Measurements from ENCODE around the gene RIMS3. TPM values are rescaled to one million over a fixed set of nuclear protein-coding genes. Genes with fewer than 3 reads are reported as not detected.

RIMS3 gene
- total RNA-seq, 1 donor from 2014 or later: 0.52 TPM

- H3K9me3 ChIP-seq (ENCODE audit: control insufficient read depth in 3 of 3, low read length in 3 of 3): no peaks in the 10 kb centered on the region
- no peaks in the 10 kb centered on the region for H3K36me3 ChIP-seq (ENCODE audit: control insufficient read depth in 3 of 3, insufficient read depth in 3 of 3, low read length in 3 of 3)
- no peak overlapping the region for H3K9ac ChIP-seq (ENCODE audit: low read depth in 1 of 3, low read length in 3 of 3)
- peaks cover 0 to 3% (median 0%) of the 10 kb centered on the region in 3 donors for H3K27me3 ChIP-seq (ENCODE audit: control insufficient read depth in 3 of 3, insufficient read depth in 3 of 3, low read length in 3 of 3)
- no peak overlapping the region for H3K4me3 ChIP-seq (ENCODE audit: low read length in 3 of 3)
- no peak overlapping the region for H3K27ac ChIP-seq (ENCODE audit: low read depth, low read length)
- H3K4me1 ChIP-seq (ENCODE audit: control insufficient read depth in 3 of 3, insufficient read depth in 3 of 3, low read length in 3 of 3): no peaks in the 10 kb centered on the region
Measured at GRCh38 chr1:40606194-40606593, 59.3 kb downstream of the RIMS3 start.

GRCh38 chr1:40599926-40600325 lies 65.6 kb downstream of the RIMS3 start:
- Histone ChIP-seq H3K27ac (ENCODE audit: low read depth, low read length) (no peak overlapping the region), H3K36me3 (ENCODE audit: control insufficient read depth in 3 of 3, insufficient read depth in 3 of 3, low read length in 3 of 3) (no peaks in the 10 kb centered on the region), H3K4me1 (ENCODE audit: control insufficient read depth in 3 of 3, insufficient read depth in 3 of 3, low read length in 3 of 3) (no peaks in the 10 kb centered on the region), H3K9me3 (ENCODE audit: control insufficient read depth in 3 of 3, low read length in 3 of 3) (no peaks in the 10 kb centered on the region), H3K9ac (ENCODE audit: low read depth in 1 of 3, low read length in 3 of 3) (no peak overlapping the region), H3K4me3 (ENCODE audit: low read length in 3 of 3) (no peak overlapping the region), H3K27me3 (ENCODE audit: control insufficient read depth in 3 of 3, insufficient read depth in 3 of 3, low read length in 3 of 3) (peaks cover 0 to 3% (median 0%) of the 10 kb centered on the region in 3 donors)

DNA sequence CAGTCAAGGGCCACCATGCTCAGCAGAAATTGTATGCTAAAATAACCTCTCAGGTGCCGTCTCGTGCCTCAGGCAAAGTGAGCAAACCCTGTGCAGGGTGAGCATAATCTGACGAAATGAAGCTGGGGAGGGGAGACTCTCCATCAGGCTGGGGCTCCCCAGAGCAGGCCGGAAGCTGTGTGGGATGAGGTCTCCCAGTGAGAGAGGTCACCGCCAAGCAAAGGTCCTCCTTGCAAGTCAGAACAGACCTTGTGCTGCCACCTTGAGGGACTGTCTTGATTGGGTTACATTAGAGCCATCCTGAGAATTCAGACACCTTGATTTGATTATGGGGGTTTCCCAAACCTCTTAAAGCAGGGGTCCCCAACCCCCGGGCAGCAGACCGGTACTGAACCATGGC lies 69.9 kb downstream of the RIMS3 start:
- H3K36me3 ChIP-seq (ENCODE audit: control insufficient read depth in 3 of 3, insufficient read depth in 3 of 3, low read length in 3 of 3): no peaks in the 10 kb centered on the region
- peaks cover 0 to 9% (median 4%) of the 10 kb centered on the region in 3 donors for H3K4me1 ChIP-seq (ENCODE audit: control insufficient read depth in 3 of 3, insufficient read depth in 3 of 3, low read length in 3 of 3)
- H3K27me3 ChIP-seq (ENCODE audit: control insufficient read depth in 3 of 3, insufficient read depth in 3 of 3, low read length in 3 of 3): no peaks in the 10 kb centered on the region
- no peak overlapping the region for H3K4me3 ChIP-seq (ENCODE audit: low read length in 3 of 3)
- no peaks in the 10 kb centered on the region for H3K9me3 ChIP-seq (ENCODE audit: control insufficient read depth in 3 of 3, low read length in 3 of 3)
- H3K27ac ChIP-seq (ENCODE audit: low read depth, low read length): no peak overlapping the region
- H3K9ac ChIP-seq (ENCODE audit: low read depth in 1 of 3, low read length in 3 of 3): no peak overlapping the region

- no peaks in the 10 kb centered on the region for H3K9me3 ChIP-seq (ENCODE audit: control insufficient read depth in 3 of 3, low read length in 3 of 3)
- no peak overlapping the region for H3K27ac ChIP-seq (ENCODE audit: low read depth, low read length)
- H3K4me1 ChIP-seq (ENCODE audit: control insufficient read depth in 3 of 3, insufficient read depth in 3 of 3, low read length in 3 of 3): peaks cover 0 to 9% (median 4%) of the 10 kb centered on the region in 3 donors
- H3K36me3 ChIP-seq (ENCODE audit: control insufficient read depth in 3 of 3, insufficient read depth in 3 of 3, low read length in 3 of 3): no peaks in the 10 kb centered on the region
- H3K4me3 ChIP-seq (ENCODE audit: low read length in 3 of 3): no peak overlapping the region
- H3K9ac ChIP-seq (ENCODE audit: low read depth in 1 of 3, low read length in 3 of 3): no peak overlapping the region
- no peaks in the 10 kb centered on the region for H3K27me3 ChIP-seq (ENCODE audit: control insufficient read depth in 3 of 3, insufficient read depth in 3 of 3, low read length in 3 of 3)
Measured at GRCh38 chr1:40594187-40594531, 71.3 kb downstream of the RIMS3 start.

GRCh38 chr1:40593449-40594186 lies 71.9 kb downstream of the RIMS3 start:
- peaks cover 0 to 9% (median 4%) of the 10 kb centered on the region in 3 donors for H3K4me1 ChIP-seq (ENCODE audit: control insufficient read depth in 3 of 3, insufficient read depth in 3 of 3, low read length in 3 of 3)
- H3K36me3 ChIP-seq (ENCODE audit: control insufficient read depth in 3 of 3, insufficient read depth in 3 of 3, low read length in 3 of 3): no peaks in the 10 kb centered on the region
- H3K9ac ChIP-seq (ENCODE audit: low read depth in 1 of 3, low read length in 3 of 3): no peak overlapping the region
- H3K27me3 ChIP-seq (ENCODE audit: control insufficient read depth in 3 of 3, insufficient read depth in 3 of 3, low read length in 3 of 3): no peaks in the 10 kb centered on the region
- H3K4me3 ChIP-seq (ENCODE audit: low read length in 3 of 3): no peak overlapping the region
- H3K27ac ChIP-seq (ENCODE audit: low read depth, low read length): no peak overlapping the region
- no peaks in the 10 kb centered on the region for H3K9me3 ChIP-seq (ENCODE audit: control insufficient read depth in 3 of 3, low read length in 3 of 3)

- Histone ChIP-seq H3K27me3 (ENCODE audit: control insufficient read depth in 3 of 3, insufficient read depth in 3 of 3, low read length in 3 of 3) (no peaks in the 10 kb centered on the region), H3K27ac (ENCODE audit: low read depth, low read length) (no peak overlapping the region), H3K4me3 (ENCODE audit: low read length in 3 of 3) (no peak overlapping the region), H3K36me3 (ENCODE audit: control insufficient read depth in 3 of 3, insufficient read depth in 3 of 3, low read length in 3 of 3) (no peaks in the 10 kb centered on the region), H3K4me1 (ENCODE audit: control insufficient read depth in 3 of 3, insufficient read depth in 3 of 3, low read length in 3 of 3) (peaks cover 0 to 9% (median 4%) of the 10 kb centered on the region in 3 donors), H3K9ac (ENCODE audit: low read depth in 1 of 3, low read length in 3 of 3) (no peak overlapping the region), H3K9me3 (ENCODE audit: control insufficient read depth in 3 of 3, low read length in 3 of 3) (no peaks in the 10 kb centered on the region)
Measured at GRCh38 chr1:40592107-40592803, 73.2 kb downstream of the RIMS3 start.

- Histone ChIP-seq H3K36me3 (ENCODE audit: control insufficient read depth in 3 of 3, insufficient read depth in 3 of 3, low read length in 3 of 3) (no peaks in the 10 kb centered on the region), H3K4me1 (ENCODE audit: control insufficient read depth in 3 of 3, insufficient read depth in 3 of 3, low read length in 3 of 3) (peaks cover 0 to 2% (median 0%) of the 10 kb centered on the region in 3 donors), H3K27ac (ENCODE audit: low read depth, low read length) (no peak overlapping the region), H3K27me3 (ENCODE audit: control insufficient read depth in 3 of 3, insufficient read depth in 3 of 3, low read length in 3 of 3) (no peaks in the 10 kb centered on the region), H3K9ac (ENCODE audit: low read depth in 1 of 3, low read length in 3 of 3) (no peak overlapping the region), H3K9me3 (ENCODE audit: control insufficient read depth in 3 of 3, low read length in 3 of 3) (no peaks in the 10 kb centered on the region), H3K4me3 (ENCODE audit: low read length in 3 of 3) (no peak overlapping the region)
Measured at GRCh38 chr1:40588586-40588985, 76.9 kb downstream of the RIMS3 start.

GRCh38 chr1:40583980-40584379 lies 81.5 kb downstream of the RIMS3 start:
- no peaks in the 10 kb centered on the region for H3K4me1 ChIP-seq (ENCODE audit: control insufficient read depth in 3 of 3, insufficient read depth in 3 of 3, low read length in 3 of 3)
- no peak overlapping the region for H3K4me3 ChIP-seq (ENCODE audit: low read length in 3 of 3)
- no peak overlapping the region for H3K9ac ChIP-seq (ENCODE audit: low read depth in 1 of 3, low read length in 3 of 3)
- no peaks in the 10 kb centered on the region for H3K36me3 ChIP-seq (ENCODE audit: control insufficient read depth in 3 of 3, insufficient read depth in 3 of 3, low read length in 3 of 3)
- no peaks in the 10 kb centered on the region for H3K27me3 ChIP-seq (ENCODE audit: control insufficient read depth in 3 of 3, insufficient read depth in 3 of 3, low read length in 3 of 3)
- no peak overlapping the region for H3K27ac ChIP-seq (ENCODE audit: low read depth, low read length)
- H3K9me3 ChIP-seq (ENCODE audit: control insufficient read depth in 3 of 3, low read length in 3 of 3): no peaks in the 10 kb centered on the region

GRCh38 chr1:40582116-40582515 lies 83.4 kb downstream of the RIMS3 start:
- H3K4me3 ChIP-seq (ENCODE audit: low read length in 3 of 3): no peak overlapping the region
- no peaks in the 10 kb centered on the region for H3K4me1 ChIP-seq (ENCODE audit: control insufficient read depth in 3 of 3, insufficient read depth in 3 of 3, low read length in 3 of 3)
- H3K9ac ChIP-seq (ENCODE audit: low read depth in 1 of 3, low read length in 3 of 3): no peak overlapping the region
- no peaks in the 10 kb centered on the region for H3K9me3 ChIP-seq (ENCODE audit: control insufficient read depth in 3 of 3, low read length in 3 of 3)
- no peak overlapping the region for H3K27ac ChIP-seq (ENCODE audit: low read depth, low read length)
- no peaks in the 10 kb centered on the region for H3K27me3 ChIP-seq (ENCODE audit: control insufficient read depth in 3 of 3, insufficient read depth in 3 of 3, low read length in 3 of 3)
- no peaks in the 10 kb centered on the region for H3K36me3 ChIP-seq (ENCODE audit: control insufficient read depth in 3 of 3, insufficient read depth in 3 of 3, low read length in 3 of 3)

GRCh38 chr1:40575336-40575735 lies 90.1 kb downstream of the RIMS3 start:
- Histone ChIP-seq H3K4me1 (ENCODE audit: control insufficient read depth in 3 of 3, insufficient read depth in 3 of 3, low read length in 3 of 3) (no peaks in the 10 kb centered on the region), H3K9ac (ENCODE audit: low read depth in 1 of 3, low read length in 3 of 3) (no peak overlapping the region), H3K4me3 (ENCODE audit: low read length in 3 of 3) (no peak overlapping the region), H3K27ac (ENCODE audit: low read depth, low read length) (no peak overlapping the region), H3K27me3 (ENCODE audit: control insufficient read depth in 3 of 3, insufficient read depth in 3 of 3, low read length in 3 of 3) (no peaks in the 10 kb centered on the region), H3K9me3 (ENCODE audit: control insufficient read depth in 3 of 3, low read length in 3 of 3) (no peaks in the 10 kb centered on the region), H3K36me3 (ENCODE audit: control insufficient read depth in 3 of 3, insufficient read depth in 3 of 3, low read length in 3 of 3) (no peaks in the 10 kb centered on the region)

All from skeletal muscle tissue (tissue), 4 donors.